ENCODE results near the gene AGTRAP.

The AGTRAP gene

GRCh38 chr1:11693024-11693590, 42.8 kb upstream of the AGTRAP start:
- no peak for DNase-seq (ENCODE audit: low read depth, low spot score)
- H3K4me3 ChIP-seq (ENCODE audit: low read depth, low read length), result no peak overlapping the region
- CTCF ChIA-PET, result interaction anchor here (0.7 to 2.4 kb wide), 3 partner anchors 15 to 29 kb away, joined by 3 to 8 read pairs (median 5); partner anchors contain the start of gene FBXO6

GRCh38 chr1:11693917-11694316, 42.0 kb upstream of the AGTRAP start:
- no peak for TF ChIP-seq CTCF (IDR thresholded peaks at IDR 0.05; ENCODE audit: insufficient read depth, low read length, missing control alignments)
- no peak overlapping the region for H3K4me3 ChIP-seq (ENCODE audit: low read depth, low read length)
- ChIA-PET CTCF (interaction anchor here (1.4 to 2.4 kb wide), 3 partner anchors 14 to 30 kb away, joined by 5 to 8 read pairs (median 7); partner anchors contain the start of gene FBXO6), POLR2A (no interaction called here)
- DNase-seq (ENCODE audit: low read depth, low spot score), result no peak

More at GRCh38 chr1:11693024-11693590, 42.8 kb upstream of the AGTRAP start:
- POLR2A ChIA-PET, result interaction anchor here (0.7 to 1.2 kb wide), 2 partner anchors 12 to 110 kb away, joined by 3 to 5 read pairs; no protein-coding TSS in a partner anchor
- no peak for TF ChIP-seq CTCF (IDR thresholded peaks at IDR 0.05; ENCODE audit: insufficient read depth, low read length, missing control alignments)

GRCh38 chr1:11695861-11696260, 40.1 kb upstream of the AGTRAP start:
- TF ChIP-seq CTCF (IDR thresholded peaks at IDR 0.05; ENCODE audit: insufficient read depth, low read length, missing control alignments), result no peak
- ChIA-PET POLR2A (no interaction called here), CTCF (interaction anchor here (0.6 to 1.6 kb wide), 3 partner anchors 13 to 658 kb away, joined by 3 read pairs; no protein-coding TSS in a partner anchor)
- no peak overlapping the region for H3K4me3 ChIP-seq (ENCODE audit: low read depth, low read length)
- DNase-seq (ENCODE audit: low read depth, low spot score), result no peak

GRCh38 chr1:11697188-11697892, 38.6 kb upstream of the AGTRAP start:
- POLR2A ChIA-PET, result no interaction called here
- no peak for TF ChIP-seq CTCF (IDR thresholded peaks at IDR 0.05; ENCODE audit: insufficient read depth, low read length, missing control alignments)
- no peak for DNase-seq (ENCODE audit: low read depth, low spot score)
- no peak overlapping the region for H3K4me3 ChIP-seq (ENCODE audit: low read depth, low read length)
- CTCF ChIA-PET, result interaction anchor here (1.1 to 1.7 kb wide), 2 partner anchors 22 to 34 kb away, joined by 4 to 7 read pairs; partner anchors contain the start of gene FBXO6

GRCh38 chr1:11697893-11698210, 38.1 kb upstream of the AGTRAP start:
- no peak for TF ChIP-seq CTCF (IDR thresholded peaks at IDR 0.05; ENCODE audit: insufficient read depth, low read length, missing control alignments)
- POLR2A ChIA-PET, result no interaction called here
- CTCF ChIA-PET, result interaction anchor here (1.1 to 1.7 kb wide), 2 partner anchors 21 to 34 kb away, joined by 4 to 7 read pairs; partner anchors contain the start of gene FBXO6
- no peak for DNase-seq (ENCODE audit: low read depth, low spot score)
- H3K4me3 ChIP-seq (ENCODE audit: low read depth, low read length), result no peak overlapping the region

Data from AG04449 (cell line).